Left lung (tissue), 10 donors: ENCODE measurements around the gene WWOX. TPM values are rescaled to one million over a fixed set of nuclear protein-coding genes. Genes with fewer than 3 reads are reported as not detected.

Source experiments
- ATAC-seq: fragments of 200-7000 bp; cut with Tn5 transposase; one replicate; pipeline ENCODE4 v1.9.1; 2020; ENCODE audit warnings: moderate library complexity
- DNase-seq, 4 donors: peaks; one replicate each; pipeline ENCODE4 v3.0.0-alpha.2; 2013 to 2020
- H3K27ac ChIP-seq, 2 donors: fragments of 200-600 bp; sonication (generic) in 1 of 2; one replicate each; pipeline versions ENCODE4 v1.5.0 to v1.8.0; 2020 to 2021
- H3K27me3 ChIP-seq, 2 donors: fragments of 200-600 bp; sonication (generic) in 1 of 2; one replicate each; pipeline versions ENCODE4 v1.5.0 to v1.8.0; 2020 to 2021
- H3K36me3 ChIP-seq, 2 donors: fragments of 200-600 bp; sonication (generic) in 1 of 2; one replicate each; pipeline versions ENCODE4 v1.5.0 to v1.8.0; 2020 to 2021
- H3K4me1 ChIP-seq, 2 donors: fragments of 200-600 bp; one replicate each; pipeline ENCODE4 v1.8.0; 2021
- H3K4me3 ChIP-seq, 2 donors: fragments of 200-600 bp; sonication (generic) in 1 of 2; one replicate each; pipeline versions ENCODE4 v1.5.0 to v1.8.0; 2020 to 2021; ENCODE audit warnings: mild to moderate bottlenecking in 1 of 2
- H3K9me3 ChIP-seq, 2 donors: fragments of 200-600 bp; sonication (generic) in 1 of 2; one replicate each; pipeline versions ENCODE4 v1.5.0 to v1.8.0; 2020 to 2021
- CTCF ChIP-seq, 2 donors: fragments of 200-600 bp; sonication (generic) in 1 of 2; IDR thresholded peaks; one replicate each; pipeline versions ENCODE4 v1.5.0 to v1.8.0; 2021; ENCODE audit warnings: antibody characterized with exemption in 2 of 2
- intact Hi-C, 2 donors: fragments of 100-400 bp; cut with DNase I; formaldehyde crosslinking; loops; one replicate each; pipeline versions ENCODE4 v1.11.2 to v1.14.2; 2022
- polyA plus RNA-seq, 6 donors: library from polyadenylated mRNA; unstranded; fragments of 120-200 nt; gene quantifications; one replicate each; pipeline ENCODE4 v1.2.1, GENCODE V29; 2013; ENCODE audit not compliant: insufficient read length in 6 of 6
- total RNA-seq, 2 donors: library from RNA; stranded (reverse); fragmentation: NEBNext Ultra II Directional; extraction: Animal tissue kit (Norgen Biotek cat#: 25700); gene quantifications; one replicate each; pipeline ENCODE4 v1.2.1, GENCODE V29; 2021
- donor health status: DM: no; HTN: yes; CAD: no.
- donor health status: DM: no; HTN: no; CAD: no.

Gene WWOX
- total and polyA plus RNA-seq, 8 donors, result 17.2 to 40.3 (median 30.8) TPM

GRCh38 chr16:78340590-78340989 is 241.1 kb downstream of the WWOX start:
- Histone ChIP-seq H3K27me3 (no peaks in the 10 kb centered on the region), H3K36me3 (no peaks in the 10 kb centered on the region), H3K27ac (no peak overlapping the region), H3K4me1 (no peaks in the 10 kb centered on the region), H3K4me3 (no peak overlapping the region), H3K9me3 (peaks cover 0 to 4% of the 10 kb centered on the region in 2 donors)
- DNase-seq (no peak), ATAC-seq (no peak)
- TF ChIP-seq CTCF (IDR thresholded peaks at IDR 0.05), result no peak
- intact Hi-C loops, result no loop called here

DNA sequence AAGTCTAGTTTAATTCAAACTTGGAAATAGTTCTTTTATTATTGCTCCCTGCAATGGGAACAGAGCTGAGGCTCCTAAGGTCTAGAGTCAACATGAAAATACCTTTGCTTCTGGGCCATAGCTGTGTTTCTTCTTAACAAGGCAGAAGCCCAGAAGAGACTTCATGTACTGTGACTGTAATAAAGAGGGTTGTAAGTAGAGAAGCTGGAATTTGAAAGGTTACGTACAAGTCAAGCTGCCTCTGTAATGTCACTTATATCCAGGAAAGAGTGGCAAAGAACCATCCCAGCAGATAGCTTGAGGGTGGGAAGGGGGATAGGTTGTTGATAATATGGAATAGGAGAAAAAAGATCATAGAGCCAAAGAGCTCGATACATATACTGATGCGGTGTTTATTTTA is 248.6 kb downstream of the WWOX start:
- ATAC-seq, result no peak
- no peaks in the 10 kb centered on the region for H3K36me3 ChIP-seq
- DNase-seq, result no peak
- no peaks in the 10 kb centered on the region for H3K9me3 ChIP-seq
- no peak overlapping the region for H3K4me3 ChIP-seq
- no peak overlapping the region for H3K27ac ChIP-seq
- H3K27me3 ChIP-seq, result no peaks in the 10 kb centered on the region
- no peak for TF ChIP-seq CTCF (IDR thresholded peaks at IDR 0.05)
- H3K4me1 ChIP-seq, result no peaks in the 10 kb centered on the region
- intact Hi-C loops, result no loop called here

DNA sequence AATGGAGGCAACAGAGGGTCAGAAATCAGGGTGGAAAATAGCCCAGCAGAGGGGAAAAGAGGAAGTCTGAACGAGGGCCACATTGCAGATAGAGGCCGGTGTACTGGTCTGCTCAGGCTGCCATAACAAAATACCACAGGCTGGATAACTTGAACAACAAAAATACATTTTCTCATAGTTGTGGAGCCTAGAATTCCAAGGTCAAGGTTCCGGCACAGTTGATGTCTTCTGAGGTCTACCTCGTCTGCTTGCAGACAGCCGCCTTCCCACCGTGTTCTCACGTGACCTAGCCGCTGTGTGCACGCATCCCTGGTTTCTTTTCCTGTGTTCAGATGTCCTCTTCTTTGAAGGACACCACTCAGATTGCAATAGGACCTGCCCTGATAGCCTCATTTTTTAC is 249.4 kb downstream of the WWOX start:
- Histone ChIP-seq H3K36me3 (no peaks in the 10 kb centered on the region), H3K4me3 (no peak overlapping the region), H3K4me1 (no peaks in the 10 kb centered on the region), H3K9me3 (no peaks in the 10 kb centered on the region), H3K27ac (no peak overlapping the region), H3K27me3 (no peaks in the 10 kb centered on the region)
- DNase-seq (no peak), ATAC-seq (no peak)
- intact Hi-C loops, result no loop called here
- TF ChIP-seq CTCF (IDR thresholded peaks at IDR 0.05), result no peak

- intact Hi-C loops, result no loop called here
Observed at GRCh38 chr16:78352184-78352583, 252.7 kb downstream of the WWOX start.

GRCh38 chr16:78353640-78354275 is 254.3 kb downstream of the WWOX start:
- intact Hi-C loops, result no loop called here
- no peaks in the 10 kb centered on the region for H3K36me3 ChIP-seq
- no peaks in the 10 kb centered on the region for H3K27me3 ChIP-seq
- no peak overlapping the region for H3K4me3 ChIP-seq
- no peaks in the 10 kb centered on the region for H3K4me1 ChIP-seq
- DNase-seq (no peak), ATAC-seq (no peak)
- no peak overlapping the region for H3K27ac ChIP-seq
- no peak for TF ChIP-seq CTCF (IDR thresholded peaks at IDR 0.05)
- no peaks in the 10 kb centered on the region for H3K9me3 ChIP-seq

More at GRCh38 chr16:78352184-78352583, 252.7 kb downstream of the WWOX start:
- no peaks in the 10 kb centered on the region for H3K9me3 ChIP-seq
- H3K4me1 ChIP-seq, result no peaks in the 10 kb centered on the region
- DNase-seq (no peak), ATAC-seq (no peak)
- no peak overlapping the region for H3K27ac ChIP-seq
- no peak for TF ChIP-seq CTCF (IDR thresholded peaks at IDR 0.05)
- no peak overlapping the region for H3K4me3 ChIP-seq
- H3K36me3 ChIP-seq, result no peaks in the 10 kb centered on the region
- H3K27me3 ChIP-seq, result no peaks in the 10 kb centered on the region
